Muscle layer of colon (tissue), 2 donors: ENCODE measurements around the gene ADAMTSL3.
"Not testable (repeated sequence)": the region's sequence is repeated elsewhere in the genome, so short reads cannot be mapped to it uniquely, and the experiment has no call there.

ENCODE experiments used
- H3K27ac ChIP-seq: one replicate; pipeline ENCODE4 v1.7.0; 2013; ENCODE audit warnings: low read depth, mild to moderate bottlenecking, low read length, moderate library complexity
- H3K27me3 ChIP-seq, 2 donors: one replicate each; pipeline ENCODE4 v1.7.0; 2013; ENCODE audit warnings: low read length in 2 of 2, mild to moderate bottlenecking in 2 of 2; ENCODE audit not compliant: insufficient read depth in 2 of 2, control insufficient read depth in 1 of 2
- H3K36me3 ChIP-seq: one replicate; pipeline ENCODE4 v1.7.0; 2013; ENCODE audit warnings: mild to moderate bottlenecking, low read length; ENCODE audit not compliant: insufficient read depth
- H3K4me1 ChIP-seq: one replicate; pipeline ENCODE4 v1.7.0; 2013; ENCODE audit warnings: mild to moderate bottlenecking, low read length; ENCODE audit not compliant: insufficient read depth
- H3K4me3 ChIP-seq, 2 donors: one replicate each; pipeline ENCODE4 v1.7.0; 2013; ENCODE audit warnings: low read length in 2 of 2, low read depth in 1 of 2, mild to moderate bottlenecking in 1 of 2, moderate library complexity in 1 of 2
- H3K9ac ChIP-seq: one replicate; pipeline ENCODE4 v1.7.0; 2013; ENCODE audit warnings: low read length
- H3K9me3 ChIP-seq: one replicate; pipeline ENCODE4 v1.7.0; 2013; ENCODE audit warnings: mild to moderate bottlenecking, low read length
- donor health status: abdominal sarcoma.
- donor health status: Adenocarcinoma of cecum.

ADAMTSL3 gene

DNA sequence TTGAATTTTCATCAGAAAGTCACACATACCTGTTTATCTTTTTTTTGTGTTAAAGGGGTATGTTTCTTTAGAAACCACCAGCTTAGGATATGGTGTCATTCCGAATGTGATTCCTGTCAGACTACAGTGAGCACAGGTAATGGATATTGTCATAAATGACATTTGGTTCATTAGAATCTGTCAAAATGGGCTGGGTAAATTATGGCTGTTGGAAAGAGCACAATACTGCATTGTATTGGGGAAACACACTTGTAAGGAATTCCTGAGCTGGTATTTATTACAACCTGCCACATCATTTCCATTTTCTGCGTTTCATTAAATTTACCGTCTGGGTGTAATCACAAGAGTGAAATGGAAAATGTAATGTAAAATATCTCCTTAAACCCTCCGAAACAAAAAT is 78.8 kb downstream of the ADAMTSL3 start:
- no peaks in the 10 kb centered on the region for H3K27me3 ChIP-seq
- no peak overlapping the region for H3K9ac ChIP-seq
- H3K27ac ChIP-seq = no peak overlapping the region
- H3K36me3 ChIP-seq = no peaks in the 10 kb centered on the region
- H3K4me3 ChIP-seq = no peak overlapping the region
- H3K4me1 ChIP-seq = peaks cover 11% of the 10 kb centered on the region
- no peaks in the 10 kb centered on the region for H3K9me3 ChIP-seq

DNA sequence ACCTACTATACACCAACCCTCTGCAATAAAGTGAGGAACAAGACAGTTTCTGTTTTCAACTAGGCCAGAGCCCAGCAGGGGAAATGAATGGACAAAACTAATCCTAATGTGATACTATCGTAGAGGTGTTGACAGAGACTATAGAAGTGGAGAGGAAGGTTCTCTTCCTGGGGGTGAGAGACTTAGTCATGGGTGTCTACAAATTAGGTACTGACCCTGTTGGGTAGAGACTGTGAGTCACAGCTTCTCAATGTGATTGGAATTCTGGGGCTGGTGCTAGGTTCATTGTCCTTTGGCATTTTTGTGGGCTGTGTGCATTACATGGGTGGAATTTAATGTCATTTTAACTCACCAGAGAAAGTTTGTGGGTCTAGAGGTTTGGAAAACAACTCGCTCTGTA is 79.3 kb downstream of the ADAMTSL3 start:
- Histone ChIP-seq H3K4me3 (no peak overlapping the region), H3K36me3 (no peaks in the 10 kb centered on the region), H3K4me1 (peaks cover 11% of the 10 kb centered on the region), H3K9ac (no peak overlapping the region), H3K27me3 (no peaks in the 10 kb centered on the region), H3K9me3 (no peaks in the 10 kb centered on the region), H3K27ac (no peak overlapping the region)

DNA sequence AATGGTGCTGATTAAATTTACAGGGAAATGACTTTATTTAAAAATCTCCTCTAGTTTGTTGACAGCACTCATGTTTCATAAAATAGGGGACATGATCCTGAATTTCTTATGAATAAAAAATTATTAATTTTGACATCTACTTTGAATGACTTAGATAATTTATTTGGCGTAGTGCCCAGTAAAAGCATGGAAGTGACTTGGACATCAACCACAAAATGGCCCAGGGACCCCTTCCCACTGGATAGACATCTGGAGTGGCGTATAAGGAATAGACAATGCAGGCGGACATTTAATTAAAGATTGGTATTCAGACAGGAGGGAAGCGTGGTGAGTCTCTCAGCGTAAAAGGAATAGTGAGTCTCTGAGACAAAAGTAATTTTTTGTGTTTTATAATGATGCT is 79.8 kb downstream of the ADAMTSL3 start:
- Histone ChIP-seq H3K9ac (no peak overlapping the region), H3K4me3 (no peak overlapping the region), H3K36me3 (no peaks in the 10 kb centered on the region), H3K9me3 (no peaks in the 10 kb centered on the region), H3K27me3 (no peaks in the 10 kb centered on the region), H3K27ac (no peak overlapping the region), H3K4me1 (peaks cover 11% of the 10 kb centered on the region)

DNA sequence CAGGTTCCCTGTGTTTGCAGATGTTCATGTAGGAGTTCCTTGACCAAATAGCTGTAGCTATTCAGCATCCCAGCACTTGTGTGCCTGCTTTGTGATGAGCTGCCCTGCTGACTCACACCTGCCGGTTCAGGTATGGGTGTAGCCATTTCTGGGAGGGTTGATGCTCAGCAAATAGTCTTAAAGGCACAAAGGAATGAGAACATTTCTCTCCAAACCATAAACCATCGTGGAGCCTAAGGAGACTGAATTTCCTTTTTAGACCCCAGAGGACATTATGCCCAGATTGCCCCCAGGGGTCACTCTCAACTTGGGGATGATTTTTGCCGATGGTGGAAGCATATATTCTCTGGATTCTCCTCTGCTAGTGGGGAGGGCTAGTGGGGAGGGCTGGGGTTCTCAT is 80.6 kb downstream of the ADAMTSL3 start:
- Histone ChIP-seq H3K27me3 (no peaks in the 10 kb centered on the region), H3K9ac (no peak overlapping the region), H3K27ac (no peak overlapping the region), H3K4me1 (peaks cover 11% of the 10 kb centered on the region), H3K36me3 (peaks cover under 1% of the 10 kb centered on the region), H3K9me3 (no peaks in the 10 kb centered on the region), H3K4me3 (no peak overlapping the region)

DNA sequence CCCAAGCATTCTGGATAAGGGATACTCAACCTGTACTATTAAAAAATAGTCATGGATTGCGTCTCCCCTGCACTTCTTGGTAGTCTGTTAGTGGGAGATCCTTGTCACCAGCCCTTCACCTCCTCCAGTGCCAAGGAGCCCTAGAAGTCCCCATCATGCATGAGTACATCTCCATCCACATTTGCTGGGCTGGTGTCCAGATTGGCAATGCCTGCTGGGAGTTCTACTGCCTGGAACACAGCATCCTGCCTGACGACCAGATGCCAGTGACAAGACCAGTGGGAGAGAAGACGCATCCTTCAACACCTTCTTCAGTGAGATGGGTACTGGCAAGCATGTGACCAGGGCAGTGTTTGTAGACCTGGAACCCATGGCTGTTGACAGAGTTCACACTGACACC is 85.7 kb downstream of the ADAMTSL3 start:
- Histone ChIP-seq H3K27me3 (no peaks in the 10 kb centered on the region), H3K9me3 (no peaks in the 10 kb centered on the region), H3K4me1 (no peaks in the 10 kb centered on the region), H3K4me3 (no peak overlapping the region), H3K9ac (no peak overlapping the region), H3K27ac (no peak overlapping the region), H3K36me3 (peaks cover 11% of the 10 kb centered on the region)

DNA sequence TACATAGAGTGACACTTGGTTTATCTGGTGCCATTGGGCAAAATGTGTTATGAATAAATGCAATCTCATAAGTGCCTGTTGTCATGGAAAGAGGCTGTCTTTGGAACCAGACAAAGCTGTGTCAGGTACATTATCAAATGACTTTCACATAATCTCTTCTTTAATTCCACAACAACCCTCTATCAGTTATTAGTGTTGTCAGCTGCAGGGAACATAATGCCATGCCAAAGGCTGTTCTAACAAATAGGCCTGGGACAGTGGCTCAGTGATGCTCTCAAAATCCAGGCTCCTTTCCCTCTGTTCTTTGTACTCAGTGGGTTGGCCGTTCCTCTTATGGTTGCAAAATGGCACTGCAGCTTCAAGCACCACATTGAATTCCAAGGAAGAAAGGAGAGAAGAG is 91.8 kb downstream of the ADAMTSL3 start:
- no peaks in the 10 kb centered on the region for H3K36me3 ChIP-seq
- no peak overlapping the region for H3K27ac ChIP-seq
- H3K27me3 ChIP-seq = no peaks in the 10 kb centered on the region
- H3K9me3 ChIP-seq = no peaks in the 10 kb centered on the region
- peaks cover 23% of the 10 kb centered on the region for H3K4me1 ChIP-seq
- no peak overlapping the region for H3K4me3 ChIP-seq
- no peak overlapping the region for H3K9ac ChIP-seq

DNA sequence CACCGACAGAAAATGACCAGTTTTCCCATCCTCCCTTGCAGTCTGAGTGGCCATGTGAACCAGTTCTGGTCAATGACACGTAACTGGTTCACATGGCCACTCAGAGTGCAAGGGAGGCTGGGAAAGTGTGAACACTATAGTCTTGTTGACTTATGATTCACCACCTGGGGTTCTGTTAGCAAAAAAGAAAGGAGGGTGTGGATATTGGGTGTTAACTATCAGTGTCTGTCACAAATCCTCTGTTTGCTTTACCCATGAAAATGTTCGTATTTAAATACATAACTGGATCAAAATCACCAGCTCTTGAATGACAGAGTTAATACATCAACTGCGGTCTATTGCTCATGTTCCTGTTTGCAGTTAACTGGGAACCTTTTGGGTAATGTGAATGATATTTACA is 92.3 kb downstream of the ADAMTSL3 start:
- Histone ChIP-seq H3K27ac (peak overlapping the region; percentile 43), H3K9me3 (no peaks in the 10 kb centered on the region)

DNA sequence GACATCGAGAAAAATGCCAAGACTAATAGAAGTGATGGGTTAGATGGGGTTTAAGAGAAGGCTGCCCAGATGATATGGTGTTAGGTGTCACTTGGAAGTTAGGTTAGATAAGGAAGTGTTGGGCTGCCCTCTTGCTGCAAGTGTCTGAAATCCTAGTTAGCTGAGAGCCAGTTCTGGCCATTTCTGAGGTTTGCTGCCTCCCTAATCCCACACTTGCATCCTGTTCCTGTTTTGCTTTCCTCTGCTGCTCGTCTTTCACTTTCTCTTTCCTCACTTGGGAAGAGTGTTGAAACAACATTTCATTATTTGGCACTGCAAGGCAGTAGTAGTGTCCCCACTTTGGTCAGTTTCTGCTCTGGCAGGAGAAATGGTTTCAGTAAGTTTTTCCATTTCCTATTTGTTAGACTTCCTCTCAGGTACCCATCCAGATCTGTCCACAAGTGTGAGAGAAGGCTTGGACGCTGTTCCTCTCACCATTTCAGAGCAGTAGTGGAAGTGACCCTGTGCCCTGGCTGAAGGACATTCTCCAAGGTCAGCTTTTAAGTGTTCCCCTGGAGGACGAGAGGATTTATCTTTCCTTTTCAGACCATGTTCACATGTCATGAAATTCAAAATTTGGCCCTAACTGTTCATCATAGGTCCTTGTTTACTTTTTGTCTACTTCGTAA is 93.3 kb downstream of the ADAMTSL3 start:
- H3K4me3 ChIP-seq = peak overlapping the region in 1 of 2 donors; percentile 21
- H3K36me3 ChIP-seq = no peaks in the 10 kb centered on the region
- H3K9me3 ChIP-seq = no peaks in the 10 kb centered on the region
- no peaks in the 10 kb centered on the region for H3K27me3 ChIP-seq
- peaks cover 23% of the 10 kb centered on the region for H3K4me1 ChIP-seq
- H3K9ac ChIP-seq = no peak overlapping the region
- peak overlapping the region; percentile 45 for H3K27ac ChIP-seq

More for the DNA sequence above, 92.3 kb downstream of the ADAMTSL3 start:
- Histone ChIP-seq H3K36me3 (no peaks in the 10 kb centered on the region), H3K4me1 (peaks cover 23% of the 10 kb centered on the region), H3K9ac (no peak overlapping the region), H3K4me3 (no peak overlapping the region), H3K27me3 (no peaks in the 10 kb centered on the region)

DNA sequence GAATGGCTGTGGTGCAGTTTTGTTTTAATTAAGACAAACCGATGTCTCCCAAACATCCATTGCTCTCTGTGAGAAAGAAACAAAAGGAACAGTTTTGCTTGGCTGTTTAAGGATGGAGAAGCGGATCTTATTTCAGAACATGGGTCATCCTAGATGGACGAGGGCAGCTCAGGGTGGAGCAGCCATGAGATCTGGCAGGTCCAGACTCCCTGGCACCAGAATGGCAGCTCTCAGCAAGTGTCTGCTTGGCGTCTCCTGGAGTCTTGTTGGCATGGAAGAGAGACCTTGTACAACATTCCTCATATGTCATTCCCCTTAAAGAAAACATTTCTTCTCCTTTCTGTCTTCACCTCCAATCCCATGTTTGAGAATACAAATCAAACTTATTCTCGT is 93.8 kb downstream of the ADAMTSL3 start:
- Histone ChIP-seq H3K36me3 (no peaks in the 10 kb centered on the region), H3K27ac (peak overlapping the region; percentile 45), H3K4me3 (peak overlapping the region in 1 of 2 donors; percentile 21), H3K9ac (no peak overlapping the region), H3K4me1 (peaks cover 25% of the 10 kb centered on the region), H3K27me3 (no peaks in the 10 kb centered on the region), H3K9me3 (no peaks in the 10 kb centered on the region)

DNA sequence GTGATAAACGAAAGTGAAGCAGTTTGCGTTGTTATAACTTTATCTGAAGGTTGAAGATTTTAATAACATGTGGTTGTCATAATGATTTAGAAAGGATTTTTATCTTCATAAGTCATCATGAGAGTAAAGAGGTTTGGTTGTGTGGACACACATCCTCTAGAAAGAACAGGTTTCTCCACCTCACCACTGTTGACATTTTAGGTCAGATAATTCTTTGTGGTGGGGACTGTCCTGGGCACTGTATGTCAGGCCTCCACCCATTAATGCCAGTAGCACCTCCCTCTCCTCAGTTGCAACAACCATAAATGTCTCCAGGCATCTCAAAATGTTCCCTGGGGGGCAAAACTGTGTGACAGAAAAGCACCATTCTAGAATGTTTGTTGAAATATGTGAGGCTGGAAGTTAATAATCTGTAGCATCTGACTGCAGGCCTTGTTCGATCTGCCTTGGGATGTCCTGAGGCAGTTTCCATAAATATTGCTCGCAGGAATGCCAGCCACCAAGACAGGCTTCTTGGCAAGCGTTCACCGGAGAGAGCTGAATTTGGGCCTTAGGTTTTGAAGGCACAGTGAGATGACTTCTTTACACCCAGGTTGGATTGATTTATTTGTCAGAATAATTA is 100.1 kb downstream of the ADAMTSL3 start:
- Histone ChIP-seq H3K9me3 (no peaks in the 10 kb centered on the region), H3K27me3 (no peaks in the 10 kb centered on the region), H3K4me3 (no peak overlapping the region), H3K36me3 (no peaks in the 10 kb centered on the region), H3K27ac (peak overlapping the region; percentile 1), H3K4me1 (peaks cover 27% of the 10 kb centered on the region), H3K9ac (no peak overlapping the region)

DNA sequence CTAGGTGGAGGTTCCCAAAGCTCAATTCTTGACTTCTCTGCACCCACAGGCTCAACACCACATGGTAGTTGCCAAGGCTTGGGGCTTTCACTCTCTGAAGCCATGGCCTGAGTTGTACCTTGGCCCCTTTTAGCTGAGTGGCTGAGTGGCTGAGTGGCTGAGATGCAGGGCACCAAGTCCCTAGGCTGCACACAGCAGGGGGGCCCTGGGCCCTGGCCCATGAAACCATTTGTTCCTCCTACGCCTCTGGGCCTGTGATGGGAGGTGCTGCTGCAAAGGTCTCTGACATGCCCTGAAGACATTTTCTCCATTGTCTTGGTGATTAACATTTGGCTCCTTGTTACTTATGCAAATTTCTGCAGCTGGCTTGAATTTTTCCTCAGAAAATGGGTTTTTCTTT is 103.4 kb downstream of the ADAMTSL3 start:
- not testable (repeated sequence) for H3K9me3 ChIP-seq, H3K27ac ChIP-seq, H3K4me3 ChIP-seq, H3K9ac ChIP-seq, H3K36me3 ChIP-seq, H3K27me3 ChIP-seq
- peaks cover 31% of the 10 kb centered on the region for H3K4me1 ChIP-seq

DNA sequence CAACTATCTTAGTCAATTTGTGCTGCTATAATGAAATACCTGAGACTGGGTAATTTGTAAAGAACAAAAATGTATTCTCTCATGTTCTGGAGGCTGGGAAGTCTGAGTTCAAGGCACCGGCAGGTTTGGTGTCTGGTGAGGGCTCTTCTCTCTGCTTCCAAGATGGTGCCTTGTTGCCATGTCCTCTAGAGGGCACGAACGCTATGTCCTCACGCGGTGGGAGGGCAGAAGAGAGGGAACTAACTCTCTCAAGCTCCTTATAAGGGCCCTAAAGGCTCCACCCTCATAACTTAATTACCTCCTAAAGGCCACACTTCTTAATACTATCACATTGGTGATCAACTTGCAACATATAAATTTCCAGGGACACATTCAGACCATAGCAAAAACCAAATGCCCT is 108.4 kb downstream of the ADAMTSL3 start:
- H3K27ac ChIP-seq = no peak overlapping the region
- peaks cover under 1% of the 10 kb centered on the region for H3K36me3 ChIP-seq
- peaks cover 33% of the 10 kb centered on the region for H3K4me1 ChIP-seq
- H3K27me3 ChIP-seq = no peaks in the 10 kb centered on the region
- no peak overlapping the region for H3K9ac ChIP-seq
- no peaks in the 10 kb centered on the region for H3K9me3 ChIP-seq
- no peak overlapping the region for H3K4me3 ChIP-seq
